IPS-20b (cell line): ENCODE results near the gene SH3YL1.

Source experiments
- H3K27ac ChIP-seq: one replicate; pipeline ENCODE4 v1.5.1; 2013; ENCODE audit warnings: low read length
- H3K27me3 ChIP-seq: 2 replicates; pipeline ENCODE4 v1.6.1; 2013; ENCODE audit warnings: mild to moderate bottlenecking, low read length, inconsistent platforms; ENCODE audit not compliant: insufficient read depth
- H3K36me3 ChIP-seq: 2 replicates; pipeline ENCODE4 v1.6.1; 2013; ENCODE audit warnings: low read depth, mild to moderate bottlenecking, inconsistent platforms, low read length, moderate library complexity; ENCODE audit not compliant: insufficient read depth
- H3K4me1 ChIP-seq: 2 replicates; pipeline ENCODE4 v1.6.1; 2013; ENCODE audit warnings: mild to moderate bottlenecking, control low read depth, inconsistent platforms, low read length, moderate library complexity; ENCODE audit not compliant: insufficient read depth
- H3K4me3 ChIP-seq: 2 replicates; pipeline ENCODE4 v1.5.1; 2013; ENCODE audit warnings: mild to moderate bottlenecking, low read length, inconsistent platforms
- H3K9ac ChIP-seq: 2 replicates; pipeline ENCODE4 v1.6.1; 2013; ENCODE audit warnings: low read depth, mild to moderate bottlenecking, inconsistent platforms, low read length, moderate library complexity
- H3K9me3 ChIP-seq: 2 replicates; pipeline ENCODE4 v1.6.1; 2013; ENCODE audit warnings: mild to moderate bottlenecking, low read depth, low read length, inconsistent platforms; ENCODE audit not compliant: insufficient read depth

SH3YL1 gene

GRCh38 chr2:254241-254640, 9.6 kb downstream of the SH3YL1 start:
- Histone ChIP-seq H3K4me3 (no peak overlapping the region), H3K27me3 (no peaks in the 10 kb centered on the region), H3K36me3 (peaks cover 13% of the 10 kb centered on the region), H3K9ac (no peak overlapping the region), H3K9me3 (peaks cover 18% of the 10 kb centered on the region), H3K4me1 (no peaks in the 10 kb centered on the region; the same call in 1 of the 2 replicates), H3K27ac (no peak overlapping the region)

DNA sequence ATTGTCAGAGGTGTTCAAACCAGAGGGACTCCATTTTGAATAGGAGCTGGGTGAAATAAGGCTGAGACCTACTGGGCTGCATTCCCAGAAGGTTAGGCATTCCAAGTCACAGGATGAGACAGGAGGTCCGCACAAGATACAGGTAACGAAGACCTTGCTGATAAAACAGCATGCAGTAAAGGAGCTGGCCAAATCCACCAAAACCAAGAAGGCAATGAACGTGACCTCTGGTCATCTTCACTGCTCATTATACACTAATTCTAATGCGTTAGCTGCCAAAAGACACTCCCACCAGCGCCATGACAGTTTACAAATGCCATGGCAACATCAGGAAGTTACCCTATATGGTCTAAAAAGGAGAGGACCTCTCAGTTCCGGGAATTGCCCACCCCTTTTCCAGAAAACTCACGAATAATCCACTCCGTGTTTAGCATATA, 10.6 kb downstream of the SH3YL1 start:
- Histone ChIP-seq H3K36me3 (peaks cover 8% of the 10 kb centered on the region), H3K4me3 (no peak overlapping the region), H3K9ac (no peak overlapping the region), H3K27me3 (no peaks in the 10 kb centered on the region), H3K4me1 (no peaks in the 10 kb centered on the region; the same call in 1 of the 2 replicates), H3K27ac (no peak overlapping the region), H3K9me3 (peaks cover 10% of the 10 kb centered on the region)

- no peaks in the 10 kb centered on the region for H3K9me3 ChIP-seq
- no peak overlapping the region for H3K27ac ChIP-seq
- no peak overlapping the region for H3K9ac ChIP-seq
- peaks cover 7% of the 10 kb centered on the region; the same call in 1 of the 2 replicates for H3K36me3 ChIP-seq
- H3K27me3 ChIP-seq, result no peaks in the 10 kb centered on the region
- H3K4me1 ChIP-seq, result no peaks in the 10 kb centered on the region; the same call in 1 of the 2 replicates
- H3K4me3 ChIP-seq, result no peak overlapping the region
These were observed 11.7 kb downstream of the SH3YL1 start for GRCh38 chr2:252001-252602.

DNA sequence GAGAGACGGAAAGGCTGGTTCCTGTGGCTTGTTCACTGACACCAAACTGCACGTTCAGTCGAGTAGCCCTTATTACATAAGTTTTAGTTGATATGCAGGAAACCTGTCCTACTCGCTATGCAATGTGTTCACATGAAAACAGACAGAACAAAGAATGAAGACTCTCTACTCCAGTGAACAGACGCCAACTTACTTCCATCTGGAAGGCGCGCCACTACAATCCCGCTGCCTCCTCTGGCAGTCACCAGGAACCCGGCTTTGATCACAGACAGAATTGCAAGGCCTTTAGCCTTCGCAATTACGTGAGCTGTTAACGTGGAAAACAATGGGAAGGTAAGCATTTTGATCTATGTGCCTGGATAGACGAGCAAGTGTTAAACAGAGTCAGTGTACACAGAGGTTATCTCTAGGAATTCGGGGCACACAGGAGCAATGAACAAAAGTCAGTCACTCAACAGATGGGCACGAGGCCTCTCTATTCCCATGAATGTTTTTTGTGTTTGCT, 14.2 kb downstream of the SH3YL1 start:
- Histone ChIP-seq H3K4me1 (no peaks in the 10 kb centered on the region; the same call in 1 of the 2 replicates), H3K27me3 (no peaks in the 10 kb centered on the region), H3K27ac (no peak overlapping the region), H3K9me3 (no peaks in the 10 kb centered on the region), H3K4me3 (no peak overlapping the region), H3K36me3 (peaks cover 10% of the 10 kb centered on the region), H3K9ac (no peak overlapping the region)

GRCh38 chr2:248724-249123, 15.1 kb downstream of the SH3YL1 start:
- Histone ChIP-seq H3K9me3 (no peaks in the 10 kb centered on the region), H3K27ac (no peak overlapping the region), H3K9ac (no peak overlapping the region), H3K4me3 (no peak overlapping the region), H3K36me3 (peaks cover 15% of the 10 kb centered on the region), H3K4me1 (no peaks in the 10 kb centered on the region; the same call in 1 of the 2 replicates), H3K27me3 (no peaks in the 10 kb centered on the region)

GRCh38 chr2:246489-247144, 17.2 kb downstream of the SH3YL1 start:
- Histone ChIP-seq H3K36me3 (peaks cover 22% of the 10 kb centered on the region), H3K9ac (no peak overlapping the region)

DNA sequence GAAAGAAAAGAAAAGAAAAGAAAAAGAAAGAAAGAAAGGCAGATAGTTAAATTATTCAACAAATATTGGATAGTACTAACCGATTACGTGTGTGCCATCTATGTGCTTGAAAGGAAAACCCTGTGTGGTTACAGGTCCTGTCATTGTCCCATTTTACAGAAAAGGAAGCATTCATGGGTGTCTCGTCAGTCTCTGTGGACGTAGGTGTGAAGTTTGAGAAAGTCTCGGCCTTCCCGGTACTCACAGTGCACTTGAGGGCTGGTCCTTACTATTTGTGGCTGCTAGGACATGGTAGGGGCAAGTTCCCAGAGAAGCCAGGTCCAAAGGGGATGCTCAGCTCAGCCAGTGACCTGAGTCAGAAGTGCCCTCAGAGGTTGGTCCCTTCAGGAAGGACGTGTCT, 19.3 kb downstream of the SH3YL1 start:
- Histone ChIP-seq H3K36me3 (peaks cover 20% of the 10 kb centered on the region), H3K27ac (no peak overlapping the region), H3K9ac (no peak overlapping the region), H3K4me3 (no peak overlapping the region), H3K27me3 (no peaks in the 10 kb centered on the region), H3K4me1 (no peaks in the 10 kb centered on the region), H3K9me3 (no peaks in the 10 kb centered on the region)

More at GRCh38 chr2:246489-247144, 17.2 kb downstream of the SH3YL1 start:
- Histone ChIP-seq H3K27ac (no peak overlapping the region), H3K4me3 (no peak overlapping the region), H3K27me3 (no peaks in the 10 kb centered on the region), H3K4me1 (no peaks in the 10 kb centered on the region), H3K9me3 (no peaks in the 10 kb centered on the region)

DNA sequence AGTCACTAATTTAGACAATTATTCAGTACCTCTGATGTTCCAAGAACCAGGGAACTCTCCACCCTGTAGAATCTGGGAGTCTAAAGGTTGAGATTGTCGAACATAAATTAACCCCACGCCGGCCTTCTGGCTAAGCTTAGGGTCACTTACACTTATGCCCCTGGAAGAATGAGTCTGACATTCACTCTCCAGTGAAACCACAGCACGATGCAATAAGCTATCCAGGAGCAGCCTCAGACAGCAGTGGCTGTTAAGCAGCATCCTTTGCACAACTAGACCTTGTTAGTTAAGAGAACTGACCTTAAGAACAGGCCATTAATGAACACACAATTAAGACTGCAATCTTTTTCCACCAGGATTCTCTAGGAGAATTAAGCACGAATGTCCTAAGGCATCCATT, 25.0 kb downstream of the SH3YL1 start:
- Histone ChIP-seq H3K9ac (no peak overlapping the region), H3K4me1 (no peaks in the 10 kb centered on the region), H3K27ac (no peak overlapping the region), H3K4me3 (no peak overlapping the region), H3K27me3 (no peaks in the 10 kb centered on the region), H3K9me3 (no peaks in the 10 kb centered on the region), H3K36me3 (peaks cover 9% of the 10 kb centered on the region; the same call in 1 of the 2 replicates)

DNA sequence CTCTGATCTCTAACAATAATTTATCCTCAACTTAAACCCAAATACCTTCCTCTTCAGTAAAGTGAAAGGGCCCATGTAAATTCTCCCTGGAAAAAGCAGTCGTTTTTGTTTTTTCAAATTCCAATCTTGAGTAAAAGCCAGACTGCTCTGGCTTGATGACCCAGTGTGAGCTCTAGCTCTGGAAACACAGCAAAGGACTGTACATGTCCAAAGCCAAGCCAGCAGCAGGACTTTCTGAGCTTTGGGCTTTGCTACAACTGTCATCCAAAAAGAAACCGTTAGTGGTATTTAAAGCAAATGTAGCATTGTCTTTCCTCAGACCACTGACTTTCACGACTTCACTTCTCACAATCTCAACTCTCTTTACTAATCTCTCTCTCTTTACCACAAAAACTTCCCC, 25.4 kb downstream of the SH3YL1 start:
- H3K4me3 ChIP-seq, result no peak overlapping the region
- H3K27ac ChIP-seq, result no peak overlapping the region
- H3K9me3 ChIP-seq, result no peaks in the 10 kb centered on the region
- no peak overlapping the region for H3K9ac ChIP-seq
- no peaks in the 10 kb centered on the region for H3K27me3 ChIP-seq
- peaks cover 4% of the 10 kb centered on the region; the same call in 1 of the 2 replicates for H3K36me3 ChIP-seq
- H3K4me1 ChIP-seq, result peaks cover 2% of the 10 kb centered on the region; the same call in 1 of the 2 replicates

DNA sequence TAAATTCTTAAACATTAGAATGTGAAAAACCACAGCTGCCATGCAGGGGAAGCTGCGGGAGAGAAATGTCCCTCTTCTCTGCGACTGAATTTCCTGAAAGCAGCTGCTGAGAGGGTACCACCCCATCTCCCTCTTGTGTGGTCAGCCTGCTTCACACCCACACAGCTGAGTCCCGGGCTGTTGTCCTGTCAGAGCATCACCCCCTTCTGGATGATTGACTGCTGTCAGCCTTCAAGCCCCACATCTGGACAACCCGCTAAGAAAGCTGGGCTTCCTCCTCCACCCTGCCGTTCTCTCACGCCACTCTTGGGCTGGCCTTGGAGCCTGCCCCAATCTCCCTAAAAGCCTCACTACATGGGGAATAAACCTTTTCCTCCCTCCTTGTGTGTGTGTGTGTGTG, 26.0 kb downstream of the SH3YL1 start:
- Histone ChIP-seq H3K4me3 (no peak overlapping the region), H3K9ac (no peak overlapping the region), H3K27me3 (no peaks in the 10 kb centered on the region), H3K4me1 (peaks cover 5% of the 10 kb centered on the region; the same call in 1 of the 2 replicates), H3K27ac (no peak overlapping the region), H3K9me3 (no peaks in the 10 kb centered on the region), H3K36me3 (no peaks in the 10 kb centered on the region)

DNA sequence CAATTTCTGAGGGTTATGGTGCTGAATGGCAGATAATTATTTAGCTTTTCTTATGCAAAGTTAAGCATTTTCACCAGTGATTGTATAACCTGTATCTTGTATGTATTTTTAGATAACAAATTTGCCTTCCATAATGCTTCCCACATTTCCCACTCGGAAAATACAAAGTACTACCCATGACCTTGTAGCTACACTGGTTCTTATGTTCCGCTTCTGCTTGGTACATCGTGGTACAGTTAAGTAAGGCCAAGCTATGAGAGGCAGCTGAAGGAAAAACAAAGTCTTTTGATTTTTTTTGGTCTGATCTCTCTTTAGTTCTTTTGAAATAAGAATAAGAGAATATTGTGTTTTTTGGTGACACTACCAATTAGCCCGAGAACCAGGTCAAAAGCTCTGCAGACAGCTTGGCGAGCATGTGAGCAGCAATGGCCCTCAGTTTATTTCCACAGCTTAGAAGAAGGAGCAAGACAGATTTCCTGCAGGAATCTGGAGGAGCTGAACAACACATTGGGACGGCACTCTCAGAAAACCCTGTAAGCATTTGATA, 26.8 kb downstream of the SH3YL1 start:
- peaks cover 5% of the 10 kb centered on the region; the same call in 1 of the 2 replicates for H3K4me1 ChIP-seq
- H3K9ac ChIP-seq, result no peak overlapping the region
- no peaks in the 10 kb centered on the region for H3K9me3 ChIP-seq
- no peaks in the 10 kb centered on the region for H3K27me3 ChIP-seq
- H3K27ac ChIP-seq, result no peak overlapping the region
- no peak overlapping the region for H3K4me3 ChIP-seq
- no peaks in the 10 kb centered on the region for H3K36me3 ChIP-seq
